HEK293T (cell line): ENCODE results near the gene TRAPPC10.
"Not testable (repeated sequence)": the region's sequence is repeated elsewhere in the genome, so short reads cannot be mapped to it uniquely, and the experiment has no call there.

ENCODE experiments used
- ARNT ChIP-seq: fragments of 450-650 bp; IDR thresholded peaks from 2 replicates; pipeline ENCODE4 v1.6.1; 2017; ENCODE audit warnings: mild to moderate bottlenecking
- FOXM1 ChIP-seq: fragments of 450-650 bp; IDR thresholded peaks from 2 replicates; pipeline ENCODE4 v1.6.1; 2017; ENCODE audit warnings: mild to moderate bottlenecking, borderline replicate concordance
- LEF1 ChIP-seq: fragments of 450-650 bp; IDR thresholded peaks from 2 replicates; pipeline ENCODE4 v1.6.1; 2017; ENCODE audit warnings: mild to moderate bottlenecking, borderline replicate concordance
- SUZ12 ChIP-seq: fragments of 450-650 bp; IDR thresholded peaks from 2 replicates; pipeline ENCODE4 v1.6.1; 2016; ENCODE audit warnings: mild to moderate bottlenecking
- ZNF384 ChIP-seq: fragments of 450-650 bp; IDR thresholded peaks from 2 replicates; pipeline ENCODE4 v1.6.1; 2016

DNA sequence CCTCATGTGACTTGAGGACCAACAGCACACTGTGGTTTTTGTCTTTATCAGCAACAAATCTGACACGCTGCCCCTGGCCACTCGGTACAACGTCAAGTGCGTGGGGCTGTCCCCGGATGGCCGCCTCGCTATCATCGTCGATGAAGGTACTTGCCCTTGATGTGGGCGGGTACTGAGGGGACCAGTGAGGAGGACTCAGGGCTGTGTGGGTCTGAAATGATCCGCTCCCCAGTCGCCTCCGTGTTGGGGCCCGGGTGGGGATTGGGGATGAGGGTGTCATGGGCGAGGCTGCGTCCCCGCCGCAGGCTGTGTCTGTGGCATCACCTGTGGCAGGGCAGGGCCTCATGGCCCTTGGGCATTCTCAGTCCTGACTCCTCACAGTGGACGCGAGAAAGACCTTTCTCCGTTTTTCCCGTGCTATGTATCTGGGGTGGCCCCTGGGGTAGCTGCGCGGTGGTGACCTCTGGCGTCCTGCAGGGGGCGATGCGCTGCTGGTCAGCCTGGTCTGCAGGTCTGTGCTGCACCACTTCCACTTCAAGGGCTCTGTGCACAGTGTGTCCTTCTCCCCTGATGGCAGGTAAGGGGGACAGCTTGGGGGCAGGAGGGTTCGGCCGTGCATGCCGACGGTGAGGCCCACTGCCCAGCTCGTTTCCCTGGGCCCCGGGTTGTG, 101.7 kb downstream of the TRAPPC10 start:
- not testable (repeated sequence) for TF ChIP-seq FOXM1, LEF1, ZNF384, ARNT, SUZ12
